Activated naive CD4-positive, alpha-beta T cell treated with anti-CD3 and anti-CD28 coated beads, Interleukin-2, amount 50 U/mL, for 72 hours (primary cell): ENCODE results near the gene ERGIC1. TPM values are rescaled to one million over a fixed set of nuclear protein-coding genes. Genes with fewer than 3 reads are reported as not detected.

ENCODE experiments used
- ATAC-seq, 2 donors: fragments of 150-1000 bp; cut with Tn5 transposase; 2 replicates each; pipeline ENCODE4 v1.10.0; 2021; ENCODE audit warnings: mild to moderate bottlenecking in 2 of 2, moderate library complexity in 2 of 2
- DNase-seq, 2 donors: peaks; one replicate each; pipeline ENCODE4 v3.0.0; 2021 to 2022; ENCODE audit warnings: low spot score in 2 of 2
- H3K27ac Mint-ChIP-seq, 2 donors: one replicate each; pipeline ENCODE4 v1.8.0; 2022; ENCODE audit warnings: mild to moderate bottlenecking in 2 of 2, mixed read lengths in 2 of 2
- H3K36me3 Mint-ChIP-seq, 2 donors: one replicate each; pipeline ENCODE4 v1.8.0; 2022; ENCODE audit warnings: mixed read lengths in 2 of 2
- H3K9me3 Mint-ChIP-seq, 2 donors: one replicate each; pipeline ENCODE4 v1.8.0; 2022; ENCODE audit warnings: mixed read lengths in 2 of 2
- total RNA-seq, 2 donors: library from RNA; stranded (reverse); gene quantifications; one replicate each; pipeline ENCODE4 v1.2.3, GENCODE V29; 2022

ERGIC1 gene
- total RNA-seq, 2 donors from 2014 or later: 37.0 to 52.9 TPM

GRCh38 chr5:172943283-172943841 lies 109.3 kb downstream of the ERGIC1 start:
- no peak for ATAC-seq
- Mint-ChIP-seq H3K36me3 (no peaks in the 10 kb centered on the region), H3K27ac (no peak overlapping the region), H3K9me3 (no peaks in the 10 kb centered on the region)
- DNase-seq: no peak

- ATAC-seq: no peak
- Mint-ChIP-seq H3K36me3 (no peaks in the 10 kb centered on the region), H3K9me3 (no peaks in the 10 kb centered on the region), H3K27ac (no peak overlapping the region)
- DNase-seq: no peak
These were observed 109.9 kb downstream of the ERGIC1 start for GRCh38 chr5:172943906-172944305.

- H3K27ac Mint-ChIP-seq: peak overlapping the region in 1 of 2 donors; percentile 40
- no peaks in the 10 kb centered on the region for H3K36me3 Mint-ChIP-seq
- ATAC-seq: no peak
- no peak for DNase-seq
- no peaks in the 10 kb centered on the region for H3K9me3 Mint-ChIP-seq
These were observed 110.7 kb downstream of the ERGIC1 start for GRCh38 chr5:172944741-172945140.

- ATAC-seq (no peak), DNase-seq (no peak)
- Mint-ChIP-seq H3K9me3 (no peaks in the 10 kb centered on the region), H3K36me3 (no peaks in the 10 kb centered on the region), H3K27ac (peak overlapping the region in 1 of 2 donors; percentile 40)
These were observed 111.1 kb downstream of the ERGIC1 start for GRCh38 chr5:172945151-172945550.

- DNase-seq: no peak
- ATAC-seq: no peak
- Mint-ChIP-seq H3K9me3 (no peaks in the 10 kb centered on the region), H3K36me3 (no peaks in the 10 kb centered on the region), H3K27ac (peak overlapping the region in 1 of 2 donors; percentile 75)
These were observed 112.1 kb downstream of the ERGIC1 start for GRCh38 chr5:172946146-172946545.

GRCh38 chr5:172949426-172949825 lies 115.4 kb downstream of the ERGIC1 start:
- no peaks in the 10 kb centered on the region for H3K9me3 Mint-ChIP-seq

GRCh38 chr5:172950176-172950965 lies 116.3 kb downstream of the ERGIC1 start:
- Mint-ChIP-seq H3K27ac (no peak overlapping the region), H3K9me3 (no peaks in the 10 kb centered on the region), H3K36me3 (no peaks in the 10 kb centered on the region)
- DNase-seq: no peak
- no peak for ATAC-seq

More at GRCh38 chr5:172949426-172949825, 115.4 kb downstream of the ERGIC1 start:
- no peak overlapping the region for H3K27ac Mint-ChIP-seq
- no peaks in the 10 kb centered on the region for H3K36me3 Mint-ChIP-seq
- ATAC-seq (peak in 1 of 2 donors; percentile 51), DNase-seq (no peak)

- DNase-seq (no peak), ATAC-seq (no peak)
These were observed 117.5 kb downstream of the ERGIC1 start for GRCh38 chr5:172951371-172952033.

GRCh38 chr5:172952034-172952511 lies 118.0 kb downstream of the ERGIC1 start:
- Mint-ChIP-seq H3K9me3 (no peaks in the 10 kb centered on the region), H3K27ac (peak overlapping the region in 1 of 2 donors; percentile 30), H3K36me3 (no peaks in the 10 kb centered on the region)
- no peak for ATAC-seq
- DNase-seq: no peak

More at GRCh38 chr5:172951371-172952033, 117.5 kb downstream of the ERGIC1 start:
- peak overlapping the region in 1 of 2 donors; percentile 30 for H3K27ac Mint-ChIP-seq
- H3K36me3 Mint-ChIP-seq: no peaks in the 10 kb centered on the region
- H3K9me3 Mint-ChIP-seq: no peaks in the 10 kb centered on the region

GRCh38 chr5:172953776-172954675 lies 120.0 kb downstream of the ERGIC1 start:
- Mint-ChIP-seq H3K9me3 (no peaks in the 10 kb centered on the region), H3K27ac (no peak overlapping the region), H3K36me3 (no peaks in the 10 kb centered on the region)
- DNase-seq (no peak), ATAC-seq (no peak)

GRCh38 chr5:172954751-172955159 lies 120.7 kb downstream of the ERGIC1 start:
- Mint-ChIP-seq H3K27ac (peak overlapping the region in 1 of 2 donors; percentile 48), H3K36me3 (peaks cover 4 to 5% of the 10 kb centered on the region in 2 donors), H3K9me3 (no peaks in the 10 kb centered on the region)
- no peak for ATAC-seq
- DNase-seq: no peak

GRCh38 chr5:172956228-172956627 lies 122.2 kb downstream of the ERGIC1 start:
- no peak for DNase-seq
- no peak overlapping the region for H3K27ac Mint-ChIP-seq
- no peaks in the 10 kb centered on the region for H3K9me3 Mint-ChIP-seq
- H3K36me3 Mint-ChIP-seq: peaks cover 6 to 7% of the 10 kb centered on the region in 2 donors
- no peak for ATAC-seq

- no peak for ATAC-seq
- H3K9me3 Mint-ChIP-seq: no peaks in the 10 kb centered on the region
These were observed 122.9 kb downstream of the ERGIC1 start for GRCh38 chr5:172956936-172957335.

GRCh38 chr5:172957458-172957857 lies 123.4 kb downstream of the ERGIC1 start:
- peaks cover 6 to 15% of the 10 kb centered on the region in 2 donors for H3K36me3 Mint-ChIP-seq
- DNase-seq: no peak
- no peak for ATAC-seq
- H3K27ac Mint-ChIP-seq: no peak overlapping the region
- H3K9me3 Mint-ChIP-seq: no peaks in the 10 kb centered on the region

More at GRCh38 chr5:172956936-172957335, 122.9 kb downstream of the ERGIC1 start:
- H3K27ac Mint-ChIP-seq: no peak overlapping the region
- no peak for DNase-seq
- peaks cover 6 to 12% of the 10 kb centered on the region in 2 donors for H3K36me3 Mint-ChIP-seq

GRCh38 chr5:172958331-172959046 lies 124.4 kb downstream of the ERGIC1 start:
- peak overlapping the region; percentile 98 to 100 for H3K27ac Mint-ChIP-seq
- H3K36me3 Mint-ChIP-seq: peaks cover 6 to 16% of the 10 kb centered on the region in 2 donors
- DNase-seq: peak; percentile 68 to 76
- no peaks in the 10 kb centered on the region for H3K9me3 Mint-ChIP-seq
- ATAC-seq: peak; percentile 77 to 84
